GM21737 (cell line): Measurements from ENCODE around the gene RBFOX2.

ENCODE experiments used
- ATAC-seq: cut with Tn5 transposase; IDR thresholded peaks from one replicate; pipeline ENCODE4 v1.9.1; 2021; ENCODE audit warnings: mild to moderate bottlenecking, moderate library complexity; ENCODE audit not compliant: unreplicated experiment

Gene RBFOX2

GRCh38 chr22:35904752-35905151, 123.9 kb downstream of the RBFOX2 start:
- no peak for ATAC-seq

- no peak for ATAC-seq
Measured at GRCh38 chr22:35904336-35904692, 124.3 kb downstream of the RBFOX2 start.

GRCh38 chr22:35903571-35904335, 124.9 kb downstream of the RBFOX2 start:
- ATAC-seq, result no peak

GRCh38 chr22:35900483-35901168, 128.0 kb downstream of the RBFOX2 start:
- ATAC-seq, result no peak

GRCh38 chr22:35899736-35900135, 128.9 kb downstream of the RBFOX2 start:
- ATAC-seq, result no peak

GRCh38 chr22:35896111-35896705, 132.4 kb downstream of the RBFOX2 start:
- no peak for ATAC-seq

GRCh38 chr22:35894937-35895708, 133.5 kb downstream of the RBFOX2 start:
- ATAC-seq, result no peak

- ATAC-seq, result no peak
Measured at GRCh38 chr22:35894464-35894878, 134.2 kb downstream of the RBFOX2 start.

GRCh38 chr22:35893698-35894097, 134.9 kb downstream of the RBFOX2 start:
- ATAC-seq, result no peak

GRCh38 chr22:35892192-35892591, 136.4 kb downstream of the RBFOX2 start:
- no peak for ATAC-seq

- ATAC-seq, result no peak
Measured at GRCh38 chr22:35891442-35891841, 137.2 kb downstream of the RBFOX2 start.

- ATAC-seq, result no peak
Measured at GRCh38 chr22:35889071-35889470, 139.6 kb downstream of the RBFOX2 start.

- ATAC-seq, result no peak
Measured at GRCh38 chr22:35888181-35888870, 140.3 kb downstream of the RBFOX2 start.

GRCh38 chr22:35887296-35887875, 141.2 kb downstream of the RBFOX2 start:
- no peak for ATAC-seq

- no peak for ATAC-seq
Measured at GRCh38 chr22:35886309-35886708, 142.3 kb downstream of the RBFOX2 start.

- ATAC-seq, result no peak
Measured at GRCh38 chr22:35884529-35884928, 144.1 kb downstream of the RBFOX2 start.

- no peak for ATAC-seq
Measured at GRCh38 chr22:35883031-35883620, 145.5 kb downstream of the RBFOX2 start.

GRCh38 chr22:35882211-35883030, 146.2 kb downstream of the RBFOX2 start:
- ATAC-seq, result no peak

GRCh38 chr22:35879351-35879750, 149.3 kb downstream of the RBFOX2 start:
- no peak for ATAC-seq
